T follicular helper cell (primary cell): ENCODE results near the gene ARHGAP40.
A peak's percentile ranks its signal among the peaks of the same experiment; 100 is the strongest.

ENCODE experiments used
- DNase-seq: peaks from one replicate; pipeline ENCODE4 v3.0.0-alpha.2; 2020; ENCODE audit warnings: low read depth

ARHGAP40 gene

DNA sequence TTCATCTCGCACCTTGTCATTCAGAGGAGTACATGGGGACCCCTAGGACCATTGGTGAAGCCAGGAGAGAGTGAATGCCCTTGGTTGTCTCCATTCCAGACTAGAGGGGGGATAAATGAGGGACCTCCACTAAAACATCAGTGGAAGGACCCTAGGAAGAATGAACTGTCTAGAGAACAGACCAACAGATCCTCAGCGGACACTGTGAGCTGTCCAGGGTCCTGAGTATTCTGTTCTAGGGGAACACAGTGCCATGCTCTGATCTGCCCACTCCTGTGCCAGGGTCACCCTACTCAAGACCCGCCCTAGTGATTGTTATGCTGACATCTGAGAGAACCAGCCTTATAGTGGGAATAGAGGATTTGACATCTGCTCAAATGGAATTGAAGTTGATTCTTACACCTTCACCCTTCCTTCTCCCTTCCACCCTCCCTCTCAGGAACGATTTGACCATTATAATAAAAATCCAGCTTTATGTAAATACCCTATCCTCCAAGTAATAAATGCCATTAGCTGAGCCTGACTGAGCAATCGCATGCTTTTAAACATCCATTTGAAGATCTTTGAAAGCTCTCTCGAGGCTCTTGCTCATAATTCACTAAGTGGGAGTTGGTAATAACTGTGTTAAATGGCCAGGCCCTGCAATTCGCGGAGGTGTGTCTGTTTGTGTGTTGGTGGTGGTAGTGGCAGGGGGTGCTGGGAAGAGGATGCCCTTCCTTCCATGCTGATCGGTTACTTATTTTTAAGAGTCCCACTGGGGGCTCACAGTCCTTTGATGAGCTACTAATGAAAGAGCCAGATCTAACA, 79.1 kb downstream of the ARHGAP40 start:
- DNase-seq, result peak; percentile 5

DNA sequence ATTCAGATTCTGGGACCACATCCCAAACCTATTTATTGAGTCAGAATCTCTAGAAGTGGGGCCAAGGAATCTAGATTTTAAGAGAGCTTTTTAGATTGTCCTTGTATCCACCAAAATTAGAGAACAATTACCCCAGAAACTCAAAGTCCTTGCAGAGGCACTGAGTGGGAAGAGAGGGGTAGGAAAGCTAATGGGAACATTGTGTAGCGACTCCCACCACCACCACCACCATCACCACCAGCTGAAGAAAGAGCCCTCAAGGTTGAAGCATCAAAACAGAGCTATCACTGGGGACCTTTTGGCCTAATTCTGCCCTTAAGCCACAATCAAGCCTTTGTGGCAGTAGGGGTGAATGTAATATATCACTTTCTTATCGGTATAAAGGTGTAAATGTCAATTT, 83.7 kb downstream of the ARHGAP40 start:
- DNase-seq, result no peak

DNA sequence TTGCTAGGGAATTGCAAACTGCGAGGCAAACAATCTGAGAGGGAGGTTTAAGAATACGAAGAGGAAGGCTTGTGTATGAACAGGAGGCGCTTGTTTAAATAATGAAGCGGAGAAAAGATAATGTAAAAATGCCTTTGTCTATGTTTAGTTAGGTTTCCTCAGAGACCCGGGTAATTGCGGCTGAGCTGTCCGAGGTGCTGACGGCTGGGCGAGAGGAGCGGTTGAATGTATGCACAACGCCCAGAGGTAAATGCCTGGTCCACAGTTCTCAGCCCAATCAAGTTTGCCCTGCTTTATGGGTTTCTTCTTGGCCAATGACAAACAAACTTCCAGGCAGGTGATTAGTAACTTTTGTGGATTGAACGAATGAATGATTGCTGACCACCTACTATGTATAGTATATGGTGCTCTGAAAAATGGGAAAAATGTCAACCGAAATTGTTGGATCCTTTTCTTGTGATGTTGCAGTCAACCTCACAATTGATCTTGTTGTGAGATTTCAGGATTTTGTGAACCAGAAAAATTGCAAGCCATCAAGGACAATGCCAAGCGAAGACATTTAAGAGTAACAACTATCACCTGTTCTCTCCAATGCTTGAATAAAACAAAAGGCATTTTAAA, 84.4 kb downstream of the ARHGAP40 start:
- DNase-seq, result peak; percentile 11

DNA sequence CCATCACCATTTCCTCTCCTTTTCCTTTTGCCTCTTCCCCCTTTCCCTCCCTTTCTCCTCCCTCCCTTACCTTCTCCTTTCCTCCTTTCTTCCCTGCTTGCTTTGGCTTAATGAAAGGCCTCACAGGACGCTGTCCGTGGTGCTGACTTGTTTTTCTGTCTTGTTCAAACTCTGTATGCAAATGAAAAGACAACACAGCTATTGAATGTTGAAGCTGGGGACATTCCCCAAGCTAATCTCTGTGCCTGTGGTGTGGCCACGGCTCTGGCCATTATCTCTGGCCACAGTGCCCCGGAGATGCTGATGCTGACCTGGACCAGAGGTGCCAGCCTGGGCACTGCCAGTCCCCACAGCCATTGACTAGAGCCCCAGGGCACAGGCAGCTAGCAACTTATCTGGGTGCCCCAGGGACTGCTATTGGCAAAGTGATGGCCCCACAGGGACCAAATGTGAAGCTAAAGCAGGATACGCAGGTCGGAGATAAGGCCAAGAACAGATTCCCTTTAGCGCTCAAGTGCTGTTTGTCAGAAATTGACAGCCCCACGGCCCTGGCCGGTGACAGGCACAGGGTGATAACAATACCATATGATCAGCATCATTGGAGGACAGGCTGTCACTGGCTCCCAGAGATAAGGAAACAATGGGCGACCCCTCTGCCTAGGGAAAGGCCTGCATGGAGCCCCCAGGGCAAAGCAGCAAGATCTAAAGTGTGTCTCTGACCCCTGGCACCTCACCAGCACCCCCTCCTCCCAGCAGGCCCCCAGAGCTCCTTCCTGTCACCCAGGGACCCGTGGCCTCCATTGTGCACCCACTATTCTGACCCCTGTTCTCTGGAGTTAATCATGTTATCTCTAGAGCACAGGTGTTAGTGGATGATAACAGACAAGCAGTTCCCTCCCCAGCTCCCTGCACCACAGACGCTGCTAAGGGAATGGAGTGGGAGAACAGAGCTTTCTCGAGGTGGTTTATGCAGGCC, 91.1 kb downstream of the ARHGAP40 start:
- peak; percentile 27 for DNase-seq

DNA sequence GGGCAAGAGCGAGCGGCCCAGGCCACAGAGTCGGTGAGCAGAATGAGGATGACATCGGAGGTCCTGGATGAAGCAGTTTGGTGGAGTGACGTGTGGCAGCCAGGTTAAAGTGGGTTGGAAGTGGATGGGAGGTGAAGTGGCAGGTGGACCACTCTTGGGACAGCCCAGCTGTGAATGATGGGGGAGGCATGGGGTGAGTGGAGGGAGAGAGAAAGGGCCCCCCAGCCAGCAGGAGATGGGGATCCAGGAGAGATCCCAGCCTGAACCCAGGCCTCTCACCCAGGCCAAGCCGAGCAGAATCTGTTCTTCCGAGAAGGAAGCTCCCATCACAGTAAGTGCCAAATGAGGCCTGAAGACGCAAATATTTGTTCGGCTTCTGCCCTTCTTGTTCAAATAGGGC, 95.7 kb downstream of the ARHGAP40 start:
- no peak for DNase-seq

DNA sequence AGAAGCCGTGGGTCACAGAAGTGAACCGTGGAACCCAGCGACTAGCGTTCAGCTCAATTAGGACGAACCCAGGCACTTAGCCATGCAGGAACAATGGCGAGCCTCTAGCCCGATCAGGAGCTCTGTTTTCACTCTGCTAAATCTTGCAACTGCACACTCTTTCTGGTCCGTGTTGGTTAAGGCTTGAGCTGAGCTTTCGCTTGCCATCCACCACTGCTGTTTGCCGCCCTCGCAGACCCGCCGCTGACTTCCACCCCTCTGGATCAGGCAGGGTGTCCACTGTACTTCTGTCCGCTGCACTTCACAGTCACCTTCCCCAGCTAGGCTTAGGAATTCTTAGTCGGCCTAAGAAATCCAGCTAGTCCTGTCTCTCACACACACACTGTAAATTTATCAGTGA, 96.9 kb downstream of the ARHGAP40 start:
- DNase-seq, result no peak

DNA sequence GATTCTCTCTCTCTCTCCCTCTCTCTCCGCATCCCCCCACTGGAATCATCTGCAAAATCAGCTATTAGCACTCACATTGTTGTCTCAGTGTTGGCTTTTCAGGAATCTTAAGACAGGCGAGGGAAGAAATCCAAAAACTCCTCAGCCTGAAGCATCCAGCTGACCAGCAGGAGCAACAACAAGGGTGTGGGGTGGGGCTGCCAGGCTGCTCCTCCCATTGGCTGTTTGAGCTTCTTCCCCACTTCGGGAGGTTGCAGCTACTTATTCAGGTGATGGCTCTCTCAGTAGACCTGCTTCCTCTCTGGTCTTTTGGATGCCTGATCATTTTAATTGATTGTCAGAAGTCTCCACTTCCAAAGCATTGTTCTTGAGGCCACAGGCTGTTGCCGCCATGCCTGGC, 98.5 kb downstream of the ARHGAP40 start:
- DNase-seq, result no peak
